RCC 7860 (cell line): ENCODE measurements around the gene TMEM154.

Experiments
- DNase-seq: peaks from one replicate; pipeline ENCODE4 v3.0.0-alpha.2; 2015; ENCODE audit warnings: low spot score
- FAIRE-seq: peaks from 2 replicates; lab custom pipeline; 2012; peaks lifted over from hg19 to GRCh38; lab: Jason Lieb, UNC

The TMEM154 gene

GRCh38 chr4:152697284-152698088 is 17.7 kb upstream of the TMEM154 start:
- FAIRE-seq = no peak
- DNase-seq = no peak

- FAIRE-seq (no peak), DNase-seq (no peak)
Measured at GRCh38 chr4:152696764-152697261, 17.0 kb upstream of the TMEM154 start.

GRCh38 chr4:152693871-152694270 is 14.1 kb upstream of the TMEM154 start:
- DNase-seq (no peak), FAIRE-seq (no peak)

GRCh38 chr4:152691761-152692160 is 12.0 kb upstream of the TMEM154 start:
- no peak for FAIRE-seq
- DNase-seq = no peak

GRCh38 chr4:152690706-152691651 is 11.2 kb upstream of the TMEM154 start:
- no peak for FAIRE-seq
- no peak for DNase-seq

- FAIRE-seq = no peak
- no peak for DNase-seq
Measured at GRCh38 chr4:152689615-152690501, 10.1 kb upstream of the TMEM154 start.

- no peak for FAIRE-seq
- DNase-seq = no peak
Measured at GRCh38 chr4:152687974-152688599, 8.3 kb upstream of the TMEM154 start.

GRCh38 chr4:152686452-152687013 is 6.7 kb upstream of the TMEM154 start:
- DNase-seq (no peak), FAIRE-seq (no peak)

- DNase-seq (no peak), FAIRE-seq (no peak)
Measured at GRCh38 chr4:152684587-152684986, 4.8 kb upstream of the TMEM154 start.

GRCh38 chr4:152684007-152684406 is 4.2 kb upstream of the TMEM154 start:
- no peak for DNase-seq
- no peak for FAIRE-seq

- DNase-seq = no peak
- no peak for FAIRE-seq
Measured at GRCh38 chr4:152682143-152682941, 2.5 kb upstream of the TMEM154 start.

GRCh38 chr4:152680988-152681603 is 1.3 kb upstream of the TMEM154 start:
- FAIRE-seq (peak; percentile 91), DNase-seq (peak; percentile 83)

GRCh38 chr4:152678841-152679240 is 956 bp downstream of the TMEM154 start:
- no peak for FAIRE-seq
- no peak for DNase-seq

- FAIRE-seq = no peak
- DNase-seq = no peak
Measured at GRCh38 chr4:152677117-152677516, 2.7 kb downstream of the TMEM154 start.

GRCh38 chr4:152676052-152676854 is 3.5 kb downstream of the TMEM154 start:
- FAIRE-seq = no peak
- no peak for DNase-seq

GRCh38 chr4:152674359-152674758 is 5.4 kb downstream of the TMEM154 start:
- FAIRE-seq (no peak), DNase-seq (no peak)

- DNase-seq (no peak), FAIRE-seq (no peak)
Measured at GRCh38 chr4:152673489-152673888, 6.3 kb downstream of the TMEM154 start.
